Right ventricle myocardium superior (tissue), 1 donor: ENCODE data around the gene POLDIP2. TPM values are rescaled to one million over a fixed set of nuclear protein-coding genes. Genes with fewer than 3 reads are reported as not detected.

Experiments
- ATAC-seq: fragments of 200-7000 bp; cut with Tn5 transposase; one replicate; pipeline ENCODE4 v1.9.1; 2020; ENCODE audit warnings: mild to moderate bottlenecking; ENCODE audit not compliant: poor library complexity
- DNase-seq: peaks from one replicate; pipeline ENCODE4 v3.0.0-alpha.2; 2020
- intact Hi-C: fragments of 100-400 bp; cut with DNase I; formaldehyde crosslinking; loops from one replicate; pipeline ENCODE4 v1.11.2; 2022
- long read RNA-seq: library from polyadenylated mRNA; unstranded; transcript quantifications from one replicate; pipeline ENCODE4 v2.0.0, GENCODE V29; 2021
- total RNA-seq: library from RNA; stranded (reverse); fragmentation: NEBNext Ultra II Directional; extraction: Animal tissue kit (Norgen Biotek cat#: 25700); gene quantifications from one replicate; pipeline ENCODE4 v1.2.1, GENCODE V29; 2021
- donor health status: DM: no; HTN: yes; CAD: no; lungs with severe emphysema.

POLDIP2 gene
- total RNA-seq, result 158 TPM
- long read RNA-seq, transcript POLDIP2-201 (11 exons, 2,121 nt), result major isoform, 759 of 813 reads
- long read RNA-seq, partial matches to known transcripts, result 30 of 813 reads
- long read RNA-seq, other reads (novel, unspliced or antisense), result 24 of 813 reads

DNA sequence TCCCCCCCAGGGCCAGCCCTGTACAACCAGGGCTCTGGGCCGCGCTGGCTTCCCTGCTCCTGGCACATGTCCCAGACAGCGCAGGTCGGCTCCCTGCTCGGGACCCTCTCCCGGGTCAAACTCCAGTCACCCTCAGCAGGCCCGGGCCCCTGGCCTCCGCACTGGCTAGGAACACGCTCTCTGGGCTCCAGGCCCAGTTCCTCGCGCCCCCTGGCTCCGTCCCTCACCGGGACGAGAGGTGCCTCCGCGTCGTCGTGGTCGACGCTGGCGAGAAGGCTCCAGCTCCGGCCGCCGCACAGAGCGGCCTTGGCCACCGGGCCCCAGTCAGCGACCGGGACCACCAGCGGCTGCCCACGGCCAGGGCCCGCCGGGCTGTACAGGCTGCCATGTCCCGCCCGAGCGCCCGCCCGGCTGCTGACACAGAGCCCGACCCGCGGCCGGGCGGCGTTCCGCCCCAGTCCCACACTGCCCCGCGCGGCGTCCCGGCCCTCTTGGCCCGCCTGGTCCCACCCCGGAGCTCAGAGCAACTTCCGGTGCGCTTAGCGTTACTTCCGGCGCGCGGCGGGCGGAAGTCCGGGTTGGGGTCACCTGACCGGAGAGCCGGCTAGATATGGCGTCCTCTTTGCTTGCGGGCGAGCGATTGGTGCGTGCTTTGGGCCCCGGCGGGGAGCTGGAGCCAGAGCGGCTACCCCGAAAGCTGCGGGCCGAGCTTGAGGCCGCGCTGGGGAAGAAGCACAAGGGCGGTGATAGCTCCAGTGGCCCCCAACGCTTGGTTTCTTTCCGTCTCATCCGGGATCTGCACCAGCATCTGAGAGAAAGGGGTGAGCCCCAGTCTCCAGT, at the start of gene POLDIP2:
Gene POLDIP2, minus strand, starts transcription at position 467 of the 840 bp plus-strand sequence. Its CDS starts 79 bp downstream, at position 388.
- DNase-seq (peak; percentile 96), ATAC-seq (peak; percentile 99)
- intact Hi-C loops, result no loop called here

DNA sequence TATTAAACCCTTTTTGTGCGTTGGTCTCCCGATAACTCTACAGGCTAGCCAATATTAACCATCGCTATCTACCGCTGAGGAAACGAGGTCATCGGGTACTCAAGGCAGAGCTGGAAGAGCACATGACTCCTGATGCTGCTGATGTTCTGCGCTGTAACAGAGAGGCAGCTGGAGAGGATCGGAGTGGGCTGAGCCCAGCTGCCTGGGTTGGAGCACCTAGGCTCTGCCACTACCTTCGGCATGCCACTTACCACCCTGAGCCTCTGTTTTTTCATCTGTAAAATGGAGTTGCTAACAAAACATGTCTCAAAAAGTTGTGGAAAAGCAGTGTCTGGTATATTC, 49.1 kb upstream of the POLDIP2 start:
- peak; percentile 10 for ATAC-seq
- intact Hi-C loops, result no loop called here
- DNase-seq, result no peak

DNA sequence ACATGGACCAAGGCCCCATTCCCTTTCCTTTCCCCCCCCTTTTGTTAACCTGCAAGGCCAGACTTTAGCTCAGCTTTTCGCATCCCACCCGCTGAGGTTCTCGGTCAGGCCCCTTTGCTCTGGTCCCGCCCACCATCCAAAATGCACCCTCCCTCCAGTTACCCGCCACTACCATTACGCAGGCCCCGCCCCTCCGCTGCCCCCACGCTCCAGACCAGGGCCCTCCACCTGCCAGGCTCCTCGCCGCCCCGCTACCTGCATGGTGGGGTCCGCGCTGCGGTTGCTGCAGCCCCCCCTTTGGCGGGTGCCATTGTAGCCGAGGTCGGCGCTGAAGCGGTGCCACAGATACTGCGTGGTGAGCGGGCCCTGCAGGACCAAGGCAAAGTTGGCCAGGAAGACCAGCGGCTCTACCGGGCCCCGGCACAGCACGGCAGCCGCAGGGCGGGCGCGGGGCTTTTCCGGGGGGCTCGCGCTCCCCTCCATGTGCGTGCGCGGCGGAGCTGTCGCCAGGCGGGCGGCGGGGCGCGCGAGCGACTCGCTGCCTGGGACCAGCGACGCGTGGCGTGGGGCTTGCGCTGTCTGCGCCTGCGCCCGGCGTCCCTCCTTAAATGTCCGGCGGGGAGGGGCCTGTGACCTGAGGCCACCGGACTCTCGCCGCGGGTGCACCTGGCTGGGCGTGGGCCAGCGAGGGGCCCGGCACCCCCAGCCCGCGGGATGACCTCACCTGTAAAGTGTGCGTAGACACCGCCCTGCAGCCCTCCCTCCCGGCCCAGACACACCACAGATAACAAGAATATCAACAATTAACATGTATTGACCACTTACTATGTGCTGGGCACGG, 48.5 kb upstream of the POLDIP2 start, which contains the start of gene SLC46A1:
Gene SLC46A1, minus strand, starts transcription at position 581 of the 841 bp plus-strand sequence. Its CDS starts 98 bp downstream, at position 483.
- ATAC-seq (peak; percentile 90), DNase-seq (peak; percentile 79)
- intact Hi-C loops, result no loop called here

- intact Hi-C loops, result no loop called here
- peak; percentile 52 for DNase-seq
- ATAC-seq, result peak; percentile 4
Observed at GRCh38 chr17:28404812-28405570, 47.7 kb upstream of the POLDIP2 start.

- no peak for ATAC-seq
- intact Hi-C loops, result no loop called here
- DNase-seq, result no peak
Observed at GRCh38 chr17:28404461-28404811, 47.1 kb upstream of the POLDIP2 start.

DNA sequence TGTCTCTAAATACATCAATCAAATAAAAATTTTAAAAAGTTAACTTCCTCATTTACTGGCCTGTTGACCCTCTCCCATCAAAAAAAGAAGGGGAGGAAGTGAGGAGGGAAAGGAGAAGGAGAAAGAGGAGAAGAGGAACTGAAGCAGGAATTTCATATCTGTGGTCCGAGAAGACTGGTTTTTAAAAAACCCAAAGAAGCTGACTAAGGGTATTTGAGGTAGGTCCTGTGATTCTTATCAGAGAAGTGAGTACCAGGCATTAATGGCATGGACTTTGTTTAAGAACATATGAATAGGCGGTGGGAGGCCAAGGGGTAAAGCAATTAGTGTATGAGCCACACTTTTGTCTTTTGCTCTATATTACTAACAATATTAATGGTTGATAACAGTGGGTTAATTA, 46.7 kb upstream of the POLDIP2 start:
- ATAC-seq (no peak), DNase-seq (no peak)
- intact Hi-C loops, result no loop called here

DNA sequence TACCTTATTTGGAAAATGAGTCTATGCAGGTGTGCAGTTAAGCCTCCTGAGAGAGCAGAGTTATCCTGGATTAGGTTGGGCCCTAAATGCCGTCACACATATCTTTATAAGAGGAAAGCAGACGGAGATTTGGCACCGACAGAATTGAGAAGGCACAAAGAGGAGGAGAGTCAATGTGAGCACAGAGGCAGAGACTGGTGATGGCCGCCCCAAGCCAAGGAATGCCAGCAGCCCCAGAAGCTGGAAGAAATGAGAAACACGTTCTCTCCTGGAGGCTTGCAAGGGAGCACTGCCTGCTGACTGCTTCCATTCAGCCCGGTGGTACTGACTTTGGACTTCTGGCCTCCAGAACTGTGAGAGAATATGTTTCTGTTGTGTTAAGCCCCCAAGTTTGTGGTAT, 45.5 kb upstream of the POLDIP2 start:
- ATAC-seq, result no peak

GRCh38 chr17:28402224-28402630, 44.9 kb upstream of the POLDIP2 start:
- ATAC-seq (no peak), DNase-seq (no peak)
- intact Hi-C loops, result no loop called here

More for the DNA sequence above, 45.5 kb upstream of the POLDIP2 start:
- DNase-seq, result no peak
- intact Hi-C loops, result no loop called here

- intact Hi-C loops, result no loop called here
- DNase-seq (no peak), ATAC-seq (no peak)
Observed at GRCh38 chr17:28399808-28400207, 42.5 kb upstream of the POLDIP2 start.

- intact Hi-C loops, result no loop called here
- DNase-seq (no peak), ATAC-seq (peak; percentile 16)
Observed at GRCh38 chr17:28398280-28398981, 41.1 kb upstream of the POLDIP2 start.

GRCh38 chr17:28397687-28398279, 40.5 kb upstream of the POLDIP2 start:
- intact Hi-C loops, result no loop called here
- DNase-seq (no peak), ATAC-seq (peak; percentile 11)

- DNase-seq (no peak), ATAC-seq (no peak)
- intact Hi-C loops, result no loop called here
Observed at GRCh38 chr17:28397275-28397674, 39.9 kb upstream of the POLDIP2 start.

DNA sequence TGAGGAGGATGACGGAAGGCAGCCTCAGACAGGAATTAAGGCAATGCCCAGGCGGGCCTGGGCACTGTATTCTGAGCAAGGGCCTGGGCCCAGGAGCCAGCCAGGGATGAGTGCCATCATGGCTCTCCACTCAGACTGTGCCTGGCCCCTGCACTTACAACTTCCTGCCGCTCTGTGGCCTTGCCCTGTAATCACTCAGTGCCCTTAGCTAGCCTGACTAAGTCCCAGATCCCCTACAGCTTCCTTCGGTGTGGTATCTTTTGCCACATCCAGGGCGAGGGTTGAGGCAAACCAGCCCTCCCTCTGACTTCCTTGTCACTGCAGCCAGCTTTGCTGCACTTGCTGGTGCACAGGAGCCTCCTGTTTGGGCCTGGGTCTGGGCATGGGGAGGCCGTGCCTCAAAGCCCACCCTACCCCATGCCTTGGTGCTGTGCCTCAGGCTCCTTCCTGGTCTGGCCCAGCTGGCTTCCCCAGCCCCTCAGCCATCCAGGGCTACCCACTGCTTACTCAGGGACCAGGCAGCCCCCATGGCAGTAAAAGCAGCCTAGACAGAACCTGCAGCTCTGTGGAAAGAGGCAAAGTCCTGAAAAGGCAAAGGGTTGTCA, 39.4 kb upstream of the POLDIP2 start:
- no peak for DNase-seq
- ATAC-seq, result no peak
- intact Hi-C loops, result no loop called here

DNA sequence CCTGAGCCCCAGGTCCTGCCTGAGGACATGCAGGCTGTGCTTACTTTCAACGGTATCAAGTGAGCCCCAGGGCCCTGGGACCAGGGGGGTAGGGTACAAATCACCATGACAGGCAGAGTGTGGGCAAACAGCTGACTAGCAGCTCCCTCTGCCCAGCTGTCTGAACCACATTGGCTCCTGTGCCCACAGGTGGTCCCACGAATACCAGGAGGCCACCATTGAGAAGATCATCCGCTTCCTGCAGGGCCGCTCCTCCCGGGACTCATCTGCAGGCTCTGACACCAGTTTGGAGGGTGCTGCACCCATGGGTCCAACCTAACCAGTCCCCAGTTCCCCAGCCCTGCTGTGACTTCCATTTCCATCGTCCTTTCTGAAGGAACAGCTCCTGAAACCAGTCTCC, 38.6 kb upstream of the POLDIP2 start:
- no peak for ATAC-seq
- intact Hi-C loops, result no loop called here
- DNase-seq, result no peak

DNA sequence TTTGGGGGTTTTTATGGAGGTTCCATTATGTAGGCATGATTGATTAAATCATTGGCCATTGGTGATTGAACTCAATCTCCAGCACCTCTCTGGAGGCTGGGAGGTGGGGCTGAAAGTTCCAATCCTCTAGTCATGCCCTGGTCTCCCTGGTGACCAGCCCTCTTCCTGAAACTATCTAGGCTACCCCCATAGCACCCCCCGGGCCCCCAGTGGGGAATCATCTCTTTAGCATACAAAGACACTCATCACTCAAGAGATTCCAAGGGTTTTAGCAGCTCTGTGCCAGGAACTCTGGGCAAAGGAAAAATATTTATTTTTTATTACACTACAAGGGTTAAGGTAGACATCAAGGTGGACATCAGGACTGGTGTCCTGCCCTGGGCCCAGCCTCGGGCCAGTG, 38.1 kb upstream of the POLDIP2 start:
- DNase-seq, result no peak
- intact Hi-C loops, result no loop called here
- no peak for ATAC-seq

DNA sequence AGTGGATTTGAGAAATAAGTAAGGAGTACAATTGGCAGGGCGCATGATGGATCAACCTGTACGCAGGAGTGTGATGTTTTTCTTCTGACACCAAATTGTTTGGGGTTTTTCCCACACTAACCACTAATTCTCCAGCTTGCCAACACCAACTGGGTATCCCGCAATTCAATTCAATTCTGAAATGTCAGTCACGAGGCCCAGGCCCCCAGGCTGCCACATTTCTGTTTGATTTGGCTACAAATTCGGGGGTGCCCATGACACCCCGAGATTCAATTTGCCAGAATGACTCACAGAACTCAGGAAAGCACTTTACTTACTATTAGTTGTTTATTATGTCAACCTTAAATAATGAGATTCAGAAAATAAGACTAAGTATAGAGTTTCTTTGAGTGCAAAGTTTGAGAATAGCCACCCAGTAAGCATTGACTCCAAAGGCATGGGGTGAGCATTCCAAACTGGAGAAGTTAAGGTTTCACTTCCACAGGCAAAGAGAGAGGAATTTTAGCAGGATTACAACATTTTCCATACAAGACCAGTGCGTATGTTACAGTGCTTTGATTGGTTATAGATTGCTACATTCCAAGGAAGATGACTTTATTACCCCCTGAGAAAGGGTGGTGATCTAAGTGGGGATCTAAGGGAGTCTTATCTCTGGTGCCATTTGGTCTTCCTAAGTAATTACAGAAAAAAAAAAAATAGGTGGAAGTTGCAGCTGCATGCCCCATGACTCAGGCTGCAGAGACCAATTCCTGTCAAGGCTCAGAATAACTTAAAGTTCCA, 37.2 kb upstream of the POLDIP2 start:
- intact Hi-C loops, result no loop called here

GRCh38 chr17:28392491-28392890, 35.2 kb upstream of the POLDIP2 start:
- ATAC-seq (no peak), DNase-seq (no peak)
- intact Hi-C loops, result no loop called here

More for the DNA sequence above, 37.2 kb upstream of the POLDIP2 start:
- ATAC-seq (no peak), DNase-seq (no peak)
